HUDEP-2 (cell line): ENCODE results near the gene TIGD2.
"Not testable (repeated sequence)": the region's sequence is repeated elsewhere in the genome, so short reads cannot be mapped to it uniquely, and the experiment has no call there.

ENCODE experiments used
- DNase-seq, 76 experiments: peaks; one replicate each; lab custom pipeline; 2025; ENCODE audit not compliant: unreplicated experiment in 76 of 76; lab: John Stamatoyannopoulos, UW

TIGD2 gene

DNA sequence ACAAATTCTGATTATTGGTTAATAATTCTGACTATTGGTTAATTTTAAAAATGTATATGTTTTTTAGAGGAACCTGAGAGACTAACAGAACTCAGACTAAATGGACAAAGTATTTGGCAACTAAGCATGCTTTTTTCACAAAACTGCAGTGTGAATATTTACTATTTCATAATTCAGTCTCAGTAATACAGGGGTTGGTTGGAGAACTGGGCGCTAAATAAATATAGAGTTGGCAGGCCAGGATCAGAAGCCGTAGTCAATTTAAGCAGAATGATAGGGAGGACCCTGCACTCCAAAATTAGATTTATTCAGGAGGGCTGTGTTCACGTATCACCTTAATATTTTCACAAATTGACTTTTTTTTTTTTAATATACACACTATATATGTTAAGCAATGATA is 5.8 kb downstream of the TIGD2 start:
- no peak for DNase-seq

DNA sequence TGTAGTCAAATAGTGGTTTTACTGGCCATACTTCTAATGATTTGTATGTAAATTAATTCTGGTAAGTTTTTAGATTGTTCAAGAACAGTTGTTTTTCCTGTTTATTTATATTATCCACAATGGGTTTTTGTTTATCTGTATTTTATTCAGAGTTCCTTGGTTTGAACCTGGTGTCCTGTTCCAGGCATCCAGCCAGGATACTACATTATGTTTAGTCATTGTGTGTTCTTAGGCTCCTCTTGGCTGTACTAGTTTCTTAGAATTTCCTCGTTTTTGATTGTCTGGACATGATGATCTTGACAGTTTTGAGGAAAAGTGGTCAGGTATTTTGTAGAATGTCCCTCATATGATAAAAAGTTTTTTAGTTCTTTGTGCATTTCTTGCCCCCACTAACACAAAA is 7.8 kb downstream of the TIGD2 start:
- no peak for DNase-seq

DNA sequence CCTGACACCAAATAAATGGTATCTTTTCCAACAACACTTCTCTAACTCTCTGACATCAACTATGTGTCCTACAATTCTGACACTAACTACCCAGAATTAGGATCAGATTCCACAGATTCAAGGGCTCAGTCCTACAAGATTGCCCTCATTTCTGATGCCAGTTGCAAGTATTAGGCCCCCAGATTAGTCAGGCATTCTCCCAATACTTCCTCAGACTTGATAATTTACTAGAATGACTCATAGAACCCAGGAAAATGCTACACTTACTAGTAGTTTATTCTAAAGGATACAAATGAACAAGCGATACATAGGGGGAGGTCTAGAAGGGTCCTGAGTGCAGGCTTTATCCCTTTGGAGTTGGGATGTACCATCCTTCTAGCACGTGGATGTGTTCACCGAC is 8.5 kb downstream of the TIGD2 start:
- DNase-seq = no peak

DNA sequence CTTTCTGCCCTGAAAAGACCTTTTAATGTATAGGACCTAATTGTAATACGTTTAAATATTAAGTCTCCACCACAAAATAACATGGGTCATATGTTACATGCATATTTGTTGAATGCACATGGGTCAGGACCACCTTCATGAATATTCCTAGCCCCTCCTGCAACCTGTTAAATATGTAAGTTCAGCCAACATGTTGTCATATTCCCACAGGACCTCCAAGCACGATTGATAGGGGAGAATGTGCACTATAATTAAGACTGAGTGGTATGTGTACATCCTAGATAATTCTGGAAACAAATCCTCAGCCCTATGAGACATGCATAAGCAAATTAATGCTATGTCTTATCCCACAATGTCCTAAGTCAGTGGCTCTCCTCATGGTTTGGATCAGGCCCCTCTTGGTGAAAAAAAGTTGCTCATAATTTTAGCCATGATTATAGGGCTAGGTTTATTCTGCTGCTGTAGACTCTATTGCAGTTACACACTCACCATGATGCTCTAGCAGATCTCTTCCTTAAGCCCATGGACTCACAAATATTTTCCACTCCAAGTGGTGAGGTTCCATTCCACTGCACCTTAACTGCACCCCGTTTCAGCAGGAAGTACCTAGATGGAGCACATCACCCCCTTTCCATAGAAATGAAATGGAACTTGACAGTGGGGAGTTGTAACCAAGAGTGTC is 10.2 kb downstream of the TIGD2 start:
- no peak for DNase-seq

DNA sequence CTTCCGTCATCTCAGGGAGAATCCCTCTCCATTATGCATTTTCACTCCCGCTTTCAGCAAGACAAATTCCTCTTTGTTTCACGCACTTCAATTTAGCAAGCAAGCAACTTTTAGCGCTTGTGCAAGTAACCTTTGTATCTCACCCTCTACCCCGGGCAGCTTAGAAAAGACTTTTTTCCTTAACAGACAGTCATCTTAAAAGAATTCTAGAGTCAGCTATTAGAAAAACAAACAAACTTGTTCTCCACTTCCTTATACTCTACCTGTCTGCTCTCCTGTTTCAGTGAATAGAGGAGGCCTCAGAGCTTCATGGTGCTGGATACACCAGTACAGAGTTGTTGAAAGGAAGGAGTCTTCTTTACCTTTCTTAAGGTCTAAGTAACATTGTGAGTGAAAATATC is 12.1 kb downstream of the TIGD2 start:
- DNase-seq = no peak

DNA sequence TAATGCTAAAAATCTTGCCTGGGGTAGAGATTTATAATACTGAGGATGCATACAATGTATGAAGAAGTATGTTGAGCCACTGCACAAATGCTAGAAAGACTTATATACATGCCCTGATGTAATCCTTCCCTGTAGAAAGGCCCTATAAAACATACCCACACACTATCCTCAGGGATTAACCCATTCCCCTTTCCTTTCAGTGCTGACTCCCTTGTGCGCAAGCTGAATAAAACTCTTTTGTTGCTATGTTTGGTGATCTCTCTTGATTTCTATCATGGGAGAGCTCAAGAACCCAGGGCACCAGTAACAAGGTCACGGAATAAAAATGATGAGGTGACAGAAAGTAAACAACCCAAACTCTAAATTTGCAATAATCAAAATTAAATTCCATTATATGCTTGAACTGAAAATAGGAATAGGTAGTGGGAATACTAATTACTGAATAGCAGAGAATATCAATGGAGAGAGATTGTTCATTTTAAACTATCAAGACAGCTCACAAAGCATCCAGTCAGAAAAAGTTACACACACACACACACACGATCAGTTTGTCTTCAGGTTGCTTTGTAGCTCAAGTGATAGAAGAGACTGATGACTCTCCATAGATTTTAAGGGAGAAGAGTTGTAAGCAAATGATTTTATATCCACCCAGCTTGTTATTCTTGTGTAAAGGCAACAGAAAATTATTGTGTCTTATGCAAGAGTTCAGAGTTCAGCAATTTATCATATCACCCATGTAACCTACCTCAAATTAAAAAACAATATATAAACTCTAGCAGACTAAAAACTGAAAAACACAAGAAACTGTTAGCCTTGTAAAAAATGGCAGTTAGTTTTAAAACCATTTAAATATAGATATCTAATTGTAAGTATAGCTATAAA is 14.8 kb downstream of the TIGD2 start:
- no peak for DNase-seq

DNA sequence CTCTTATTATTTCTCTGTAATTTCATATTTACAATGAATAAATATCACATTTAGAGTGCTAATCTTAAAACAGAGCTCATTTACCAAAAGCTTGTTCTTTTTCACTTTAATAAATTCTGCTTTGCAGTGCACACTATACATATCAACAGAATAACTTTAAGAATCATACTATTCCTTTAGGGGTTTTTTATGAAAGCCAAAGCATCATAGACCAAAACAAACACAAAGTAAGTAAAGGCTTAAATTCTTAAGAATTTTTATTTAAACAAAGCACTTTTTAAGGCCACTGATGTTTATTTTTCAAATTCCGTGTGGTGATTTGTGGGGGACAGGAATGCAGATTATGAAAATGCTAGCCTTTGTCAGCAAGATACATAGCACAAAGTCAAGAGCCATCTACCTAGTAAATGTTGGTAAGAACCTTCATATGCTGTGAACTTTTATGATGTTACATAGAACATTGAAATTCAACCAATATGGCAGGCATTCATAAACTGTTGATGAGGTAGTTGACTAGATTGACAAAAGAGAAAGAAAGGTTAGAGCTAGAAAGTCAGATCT is 17.8 kb downstream of the TIGD2 start:
- DNase-seq = no peak

DNA sequence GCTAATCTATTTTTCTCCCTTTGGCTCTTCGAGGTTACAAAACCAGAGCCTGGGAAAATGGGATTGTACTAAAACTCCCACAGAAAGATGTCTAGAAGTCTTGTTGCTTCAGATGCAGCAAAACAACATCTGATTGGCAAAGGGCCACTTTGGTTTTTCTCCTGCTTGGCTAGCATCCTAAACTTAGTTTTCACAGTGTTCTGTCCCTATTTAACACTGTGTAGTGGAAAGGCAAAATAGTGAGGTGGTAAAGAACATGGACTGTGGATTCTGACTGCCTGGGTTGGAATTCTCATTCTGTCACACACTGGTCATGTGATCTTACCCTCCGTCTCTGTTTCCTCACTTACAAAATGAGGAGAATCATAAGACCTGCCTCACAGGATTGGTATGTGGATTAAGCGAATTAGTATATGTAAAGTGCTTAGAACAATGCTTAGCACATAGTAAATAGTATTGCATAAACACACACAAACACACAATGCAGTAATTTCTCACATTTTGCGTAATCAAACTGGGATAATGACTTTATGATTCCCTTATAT is 23.5 kb downstream of the TIGD2 start:
- DNase-seq = no peak

DNA sequence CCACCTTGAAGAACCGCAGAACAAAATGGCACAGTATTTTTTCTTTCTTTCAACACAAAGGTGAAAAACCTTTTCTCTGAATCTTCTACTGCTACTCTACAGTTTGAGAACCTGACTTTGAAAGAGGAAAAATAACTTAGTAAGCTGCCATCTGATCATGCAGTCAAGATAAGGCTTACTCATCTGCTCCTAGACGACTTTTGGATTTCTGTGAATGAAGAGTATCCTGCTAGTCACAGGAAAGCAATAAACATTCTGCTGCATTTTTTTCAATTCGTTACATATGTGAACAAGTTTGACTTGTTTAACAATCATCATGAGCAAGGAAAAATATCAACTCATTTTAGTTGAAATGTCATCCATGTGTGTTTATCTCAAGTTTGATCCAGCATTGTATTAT is 25.2 kb downstream of the TIGD2 start:
- peak in 12 of 76 experiments; percentile 0 to 67 (median 8) for DNase-seq

DNA sequence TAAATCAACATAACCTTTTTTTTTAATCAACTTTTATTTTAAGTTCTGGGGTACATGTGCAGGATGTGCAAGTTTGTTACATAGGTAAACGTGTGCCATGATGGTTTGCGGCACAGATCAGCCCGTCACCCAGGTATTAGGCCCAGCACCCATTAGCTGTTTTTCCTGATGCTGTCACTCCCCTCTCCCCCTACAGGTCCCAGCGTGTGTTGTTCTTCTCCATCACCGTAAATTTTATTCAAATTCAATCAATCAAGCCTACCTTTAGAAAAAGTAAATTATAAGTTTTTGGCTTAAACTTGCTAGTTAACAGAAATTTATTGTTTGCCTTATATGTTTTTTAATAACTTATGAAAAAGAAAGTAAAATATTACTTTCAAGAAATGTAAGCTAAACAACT is 25.9 kb downstream of the TIGD2 start:
- no peak for DNase-seq

DNA sequence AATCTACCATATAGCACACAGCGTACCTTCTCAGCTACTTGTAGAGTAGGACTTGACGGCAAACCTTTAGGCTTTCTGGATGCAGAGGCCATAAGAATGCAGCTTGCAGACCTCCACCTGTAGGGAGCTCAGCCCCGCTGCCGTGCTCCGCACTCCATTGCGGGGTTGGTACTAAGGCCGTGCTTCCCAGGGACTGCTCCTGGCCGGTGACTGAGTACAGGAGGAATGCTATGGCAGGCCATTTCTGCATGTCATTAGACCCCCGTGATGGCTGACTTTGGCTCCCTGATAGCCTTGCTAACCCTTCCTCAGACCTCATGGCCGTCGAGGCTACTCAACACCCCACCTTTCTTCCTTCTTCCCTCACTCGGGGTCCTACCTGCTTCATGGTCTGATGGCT is 26.4 kb downstream of the TIGD2 start:
- DNase-seq = no peak

DNA sequence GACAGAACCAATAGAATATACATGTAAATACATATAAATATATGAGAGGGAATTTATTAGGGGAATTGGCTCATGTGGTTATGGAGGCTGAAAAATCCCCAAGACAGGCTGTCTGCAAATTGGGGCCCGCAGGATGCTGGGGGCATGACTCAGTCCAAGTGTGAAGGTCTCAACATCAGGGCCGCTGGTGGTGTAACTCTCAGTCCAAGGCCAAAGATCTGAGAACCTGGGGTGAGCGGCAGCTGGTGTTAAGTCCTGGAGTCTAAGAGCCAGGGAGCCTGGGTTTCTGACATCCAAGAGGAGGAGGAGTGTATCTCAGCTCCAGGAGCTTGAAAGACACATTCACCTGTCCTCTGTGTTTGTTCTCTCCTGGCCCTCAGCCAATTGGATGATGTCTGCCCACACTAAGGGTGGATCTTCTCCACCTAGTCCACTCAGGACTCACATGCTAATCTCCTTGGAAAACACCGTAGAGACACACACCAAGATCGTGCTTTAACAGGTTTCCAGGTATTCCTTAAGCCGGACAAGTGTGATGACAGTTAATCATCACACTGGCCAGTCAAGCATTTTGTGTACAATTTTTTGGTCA is 28.9 kb downstream of the TIGD2 start:
- no peak for DNase-seq

DNA sequence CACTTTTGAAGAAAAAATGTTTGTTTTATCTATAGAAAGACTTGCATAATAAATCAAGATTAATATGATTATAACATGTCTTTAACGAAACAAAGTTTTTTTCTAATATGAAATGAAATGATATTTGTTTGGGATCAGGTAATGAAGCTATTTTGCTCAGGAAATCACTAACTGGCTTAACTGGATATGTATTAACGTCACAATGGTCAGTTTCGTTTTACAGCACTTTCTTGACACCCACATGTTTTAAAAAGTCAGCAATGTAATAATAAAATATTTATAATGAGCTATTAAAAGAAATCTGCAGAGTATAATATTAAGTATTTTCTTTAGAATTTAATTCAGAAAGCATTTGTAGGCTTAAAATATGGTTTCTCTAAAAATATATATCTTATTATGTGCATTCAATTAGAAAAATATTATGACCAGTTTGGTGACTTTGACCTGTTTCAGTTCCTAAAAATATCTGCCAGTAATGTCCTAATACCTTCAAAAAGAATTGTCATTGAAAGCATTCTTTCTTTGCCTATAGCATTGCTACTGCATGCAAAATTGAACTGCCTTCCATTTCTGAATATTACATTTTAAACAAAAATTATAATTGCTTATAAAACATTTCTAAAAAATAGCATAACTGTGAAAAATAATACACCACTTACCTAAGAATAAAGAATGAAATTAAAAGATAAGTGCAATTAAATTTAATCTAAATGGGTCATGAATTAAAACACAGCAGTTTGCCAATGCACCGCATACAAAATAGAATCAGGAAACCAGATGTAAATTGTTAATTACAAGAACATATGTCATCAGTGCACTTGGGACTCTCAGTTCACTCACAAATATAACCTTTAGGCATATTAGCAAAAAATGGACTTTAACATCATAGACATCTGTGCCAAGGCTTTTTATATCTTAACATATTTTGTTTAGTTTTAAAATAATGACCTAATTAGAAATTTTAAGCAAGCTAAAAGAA is 31.6 kb downstream of the TIGD2 start:
- no peak for DNase-seq

DNA sequence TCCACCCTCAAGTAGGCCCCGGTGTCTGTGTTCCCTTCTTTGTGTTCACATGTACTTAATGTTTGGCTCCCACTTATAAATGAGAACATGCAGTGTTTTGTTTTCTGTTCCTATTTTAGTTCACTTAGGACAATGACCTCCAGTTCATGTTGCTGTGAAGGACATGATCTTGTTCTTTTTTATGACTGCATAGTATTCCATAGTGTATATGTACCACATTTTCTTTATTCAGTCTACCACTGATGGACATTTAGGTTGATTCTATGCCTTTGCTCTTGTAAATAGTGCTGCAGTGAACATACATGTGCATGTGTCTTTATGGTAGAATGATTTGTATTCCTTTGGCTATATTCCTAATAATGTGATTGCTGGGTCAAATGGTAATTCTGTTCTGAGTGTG is 33.3 kb downstream of the TIGD2 start:
- DNase-seq = not testable (repeated sequence)

DNA sequence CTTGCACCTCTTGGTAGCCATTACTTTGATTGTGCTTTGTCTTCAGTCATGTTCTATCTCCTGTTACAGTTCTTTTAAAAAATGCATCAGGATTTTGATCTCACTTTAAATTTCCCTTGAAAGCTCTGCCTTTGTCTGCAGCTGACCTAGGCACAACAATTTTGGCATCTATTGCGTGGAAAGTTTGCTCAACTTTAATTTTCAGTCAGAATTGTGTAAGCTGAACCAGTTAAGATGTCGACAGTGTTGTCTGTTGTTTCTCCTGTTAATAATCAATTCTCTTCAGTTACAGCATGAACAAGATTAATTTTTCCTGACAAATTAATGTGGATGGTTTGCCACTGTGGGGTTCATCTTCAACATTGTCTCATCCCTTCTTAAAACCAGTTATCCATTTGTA is 34.9 kb downstream of the TIGD2 start:
- DNase-seq = no peak

DNA sequence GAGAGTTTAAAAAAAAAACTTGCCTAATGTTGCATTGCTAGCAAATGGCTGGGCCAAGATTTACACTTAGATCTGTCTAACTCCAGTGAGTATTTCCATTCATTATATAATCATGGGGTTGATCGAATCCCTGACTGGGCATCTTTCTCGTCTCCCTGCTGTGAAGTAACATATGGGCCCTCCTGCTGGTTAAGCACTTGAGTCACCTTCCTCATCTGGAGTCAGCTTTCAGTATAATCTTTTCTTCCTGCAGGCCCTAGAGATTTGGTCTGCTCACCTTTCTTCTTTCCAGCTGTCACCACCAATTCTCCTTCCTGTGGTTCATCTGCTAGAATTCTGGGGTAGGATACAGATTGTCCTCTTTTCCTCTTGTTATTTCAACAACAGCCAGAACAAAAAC is 41.6 kb downstream of the TIGD2 start:
- DNase-seq = no peak

DNA sequence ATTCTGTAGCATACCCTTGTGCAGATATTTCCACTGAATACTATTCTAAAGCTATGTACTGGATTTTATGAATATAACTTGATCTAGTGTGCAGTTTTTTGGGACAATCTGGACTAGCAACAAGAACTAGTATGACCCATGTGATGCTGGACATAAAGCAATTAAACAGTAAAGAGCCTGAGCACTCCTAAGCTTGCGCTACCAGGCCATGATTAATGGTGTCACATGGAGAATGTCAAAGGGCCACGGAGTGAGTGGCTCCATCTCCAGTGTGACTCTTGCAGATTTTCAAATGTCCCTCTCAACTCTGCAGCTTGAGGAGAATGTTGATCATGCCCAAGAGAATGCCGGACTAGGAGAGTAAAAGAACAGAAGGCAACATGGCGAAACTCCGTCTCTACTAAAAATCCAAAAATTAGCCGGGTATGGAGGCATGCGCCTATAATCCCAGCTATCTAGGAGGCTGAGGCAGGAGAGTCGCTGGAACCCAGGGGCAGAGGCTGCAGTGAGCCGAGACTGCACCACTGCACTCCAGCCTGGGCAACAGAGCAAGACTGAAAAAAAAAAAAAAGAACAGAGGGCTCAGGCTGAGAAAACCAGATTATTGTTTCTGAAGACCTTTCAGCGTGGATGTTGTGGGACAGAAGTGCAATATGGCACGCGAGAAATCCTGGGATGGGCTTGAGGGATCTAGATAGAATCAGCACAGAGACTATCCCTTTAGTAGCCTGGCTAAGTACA is 45.0 kb downstream of the TIGD2 start:
- no peak for DNase-seq

DNA sequence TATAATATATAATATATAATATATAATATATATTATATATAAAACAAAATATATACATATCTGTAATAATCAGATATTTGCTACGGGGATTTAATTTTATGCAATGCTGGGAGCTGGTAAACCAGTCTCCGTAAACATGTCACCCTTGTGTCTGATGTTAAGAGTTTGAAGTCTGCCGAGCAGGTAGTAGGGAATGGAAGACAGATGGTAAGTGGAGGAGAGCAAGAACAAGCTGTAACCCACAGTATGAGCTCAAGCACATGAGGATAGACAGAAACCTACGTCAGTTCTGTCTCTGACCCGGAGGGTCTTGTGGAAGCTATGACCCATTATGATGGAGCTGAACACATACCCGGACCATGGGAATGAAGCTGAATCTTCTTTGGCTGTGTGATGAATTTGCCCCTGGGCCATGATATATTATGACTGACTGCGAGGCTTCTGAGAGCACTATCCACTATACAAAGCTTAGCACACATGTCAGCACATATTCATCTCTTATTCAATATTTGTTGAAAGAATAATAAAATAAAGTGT is 46.2 kb downstream of the TIGD2 start:
- no peak for DNase-seq

DNA sequence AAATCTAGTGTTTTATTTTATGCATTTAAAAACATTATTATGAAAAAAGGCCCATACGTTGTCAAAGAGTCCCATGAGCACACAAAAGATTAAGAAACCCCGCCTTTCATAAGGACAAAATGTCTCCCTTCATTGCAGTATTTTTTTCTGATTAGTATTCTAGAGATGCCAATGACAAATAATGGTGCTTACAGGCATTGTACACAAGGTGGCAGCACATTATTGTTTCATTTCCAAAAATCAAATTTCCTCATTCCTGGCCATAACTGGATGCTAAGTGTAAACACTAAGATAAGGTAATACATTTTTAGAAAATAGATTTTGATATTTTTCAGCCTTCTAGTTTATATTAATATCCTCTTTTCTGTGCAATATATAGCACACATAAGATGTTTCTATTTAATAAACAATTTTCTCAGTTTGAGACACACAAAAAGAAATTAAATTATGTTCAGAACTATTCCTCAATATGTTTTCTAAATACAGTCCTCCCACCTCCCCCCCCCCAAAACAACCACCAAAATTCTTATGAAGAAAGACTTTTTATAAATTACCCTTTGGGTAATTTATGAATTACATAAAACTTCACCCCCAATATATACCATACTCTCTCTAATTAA is 47.7 kb downstream of the TIGD2 start:
- peak in 7 of 76 experiments; percentile 1 to 15 (median 5) for DNase-seq
